H9 (cell line): Measurements from ENCODE around the gene ADAMTSL3. TPM values are rescaled to one million over a fixed set of nuclear protein-coding genes. Genes with fewer than 3 reads are reported as not detected.
"Not testable (repeated sequence)": the region's sequence is repeated elsewhere in the genome, so short reads cannot be mapped to it uniquely, and the experiment has no call there.

Experiments
- DNase-seq: peaks from one replicate; pipeline ENCODE4 v3.0.0-alpha.2; 2017
- H2AFZ ChIP-seq: one replicate; pipeline ENCODE4 v1.6.1; 2013; ENCODE audit warnings: mild to moderate bottlenecking, low read length, control low read depth, moderate library complexity
- H2AK5ac ChIP-seq: 2 replicates; pipeline ENCODE4 v1.6.1; 2013; ENCODE audit warnings: low read length, control low read depth, mixed read lengths; ENCODE audit not compliant: insufficient read length
- H2BK120ac ChIP-seq: one replicate; pipeline ENCODE4 v1.6.1; 2013; ENCODE audit warnings: low read depth, mild to moderate bottlenecking, low read length, control low read depth, inconsistent platforms; ENCODE audit not compliant: poor library complexity, severe bottlenecking
- H2BK12ac ChIP-seq: 2 replicates; pipeline ENCODE4 v1.6.1; 2013; ENCODE audit warnings: low read length, control low read depth, mixed read lengths, low read depth; ENCODE audit not compliant: insufficient read length
- H2BK15ac ChIP-seq: 2 replicates; pipeline ENCODE4 v1.6.1; 2013; ENCODE audit warnings: low read depth, low read length, control low read depth
- H2BK20ac ChIP-seq: one replicate; pipeline ENCODE4 v1.6.1; 2013; ENCODE audit warnings: low read depth, mild to moderate bottlenecking, low read length, control low read depth, inconsistent platforms; ENCODE audit not compliant: poor library complexity, severe bottlenecking
- H2BK5ac ChIP-seq: 2 replicates; pipeline ENCODE4 v1.6.1; 2013; ENCODE audit warnings: low read length, control low read depth, mixed read lengths; ENCODE audit not compliant: insufficient read length
- H3K14ac ChIP-seq: 2 replicates; pipeline ENCODE4 v1.6.1; 2013; ENCODE audit warnings: low read length, control low read depth; ENCODE audit not compliant: insufficient read depth
- H3K18ac ChIP-seq: 2 replicates; pipeline ENCODE4 v1.6.1; 2013; ENCODE audit warnings: low read depth, mild to moderate bottlenecking, mixed read lengths, low read length, control low read depth; ENCODE audit not compliant: insufficient read length
- H3K23ac ChIP-seq: 2 replicates; pipeline ENCODE4 v1.6.1; 2013; ENCODE audit warnings: low read length, control low read depth, mixed read lengths, low read depth; ENCODE audit not compliant: insufficient read length
- H3K23me2 ChIP-seq: 2 replicates; pipeline ENCODE4 v1.6.1; 2013; ENCODE audit warnings: low read depth, mild to moderate bottlenecking, mixed read lengths, low read length, control low read depth; ENCODE audit not compliant: insufficient read length, poor library complexity, severe bottlenecking
- H3K27ac ChIP-seq: 2 replicates; pipeline ENCODE4 v1.5.1; 2013; ENCODE audit warnings: low read length, control low read depth, mixed read lengths, low read depth; ENCODE audit not compliant: insufficient read length
- H3K27me3 ChIP-seq: 2 replicates; pipeline ENCODE4 v1.6.1; 2013; ENCODE audit warnings: low read length, control low read depth, inconsistent platforms; ENCODE audit not compliant: insufficient read depth
- H3K4ac ChIP-seq: 2 replicates; pipeline ENCODE4 v1.6.1; 2013; ENCODE audit warnings: low read depth, mild to moderate bottlenecking, control low read depth, inconsistent platforms, low read length, moderate library complexity
- H3K4me1 ChIP-seq: 2 replicates; pipeline ENCODE4 v1.6.1; 2013; ENCODE audit warnings: low read length, control low read depth, inconsistent platforms; ENCODE audit not compliant: insufficient read depth
- H3K4me2 ChIP-seq: 2 replicates; pipeline ENCODE4 v1.6.1; 2013; ENCODE audit warnings: low read length, control low read depth, mixed read lengths; ENCODE audit not compliant: insufficient read length, insufficient read depth
- H3K56ac ChIP-seq: 2 replicates; pipeline ENCODE4 v1.6.1; 2013; ENCODE audit warnings: low read depth, mild to moderate bottlenecking, mixed read lengths, low read length, control low read depth; ENCODE audit not compliant: insufficient read length
- H3K79me1 ChIP-seq: 2 replicates; pipeline ENCODE4 v1.6.1; 2013; ENCODE audit warnings: low read depth, mild to moderate bottlenecking, moderate library complexity, low read length, control low read depth, inconsistent platforms; ENCODE audit not compliant: insufficient read depth, poor library complexity, severe bottlenecking
- H3K79me2 ChIP-seq: 2 replicates; pipeline ENCODE4 v1.6.1; 2013; ENCODE audit warnings: low read length, control low read depth, inconsistent platforms; ENCODE audit not compliant: insufficient read depth
- H3K9ac ChIP-seq: 2 replicates; pipeline ENCODE4 v1.6.1; 2013; ENCODE audit warnings: low read length, control low read depth, mixed read lengths; ENCODE audit not compliant: insufficient read length; ENCODE audit errors: extremely low read depth
- H3K9me3 ChIP-seq: one replicate; pipeline ENCODE4 v1.6.1; 2013; ENCODE audit warnings: low read depth, low read length, inconsistent platforms; ENCODE audit not compliant: control insufficient read depth
- H3T11ph ChIP-seq: one replicate; pipeline ENCODE4 v1.6.1; 2013; ENCODE audit warnings: mild to moderate bottlenecking, low read length, control low read depth, inconsistent platforms
- H4K20me1 ChIP-seq: one replicate; pipeline ENCODE4 v1.6.1; 2013; ENCODE audit not compliant: control insufficient read depth, insufficient read length, insufficient read depth
- H4K5ac ChIP-seq: 2 replicates; pipeline ENCODE4 v1.6.1; 2013; ENCODE audit warnings: low read depth, mild to moderate bottlenecking, mixed read lengths, low read length, control low read depth; ENCODE audit not compliant: insufficient read length
- H4K8ac ChIP-seq: replicated peaks from 2 replicates; pipeline ENCODE4 v1.6.1; 2013; ENCODE audit warnings: low read length, control low read depth, mixed read lengths, low read depth; ENCODE audit not compliant: insufficient read length
- H4K91ac ChIP-seq: 2 replicates; pipeline ENCODE4 v1.6.1; 2013; ENCODE audit warnings: low read depth, mild to moderate bottlenecking, moderate library complexity, mixed read lengths, low read length, control low read depth; ENCODE audit not compliant: insufficient read length
- H3K27ac Mint-ChIP-seq, 3 experiments: 2 replicates in 2 of 3; 3 replicates in 1 of 3; pipeline ENCODE4 v1.8.0; 2020 to 2021; ENCODE audit warnings: mixed read lengths in 3 of 3, mild to moderate bottlenecking in 1 of 3, moderate library complexity in 1 of 3
- H3K27me3 Mint-ChIP-seq: 2 replicates; pipeline ENCODE4 v1.8.0; 2021; ENCODE audit warnings: low read depth, mild to moderate bottlenecking, moderate library complexity, mixed read lengths
- H3K36me3 Mint-ChIP-seq, 3 experiments: 2 replicates in 2 of 3; 3 replicates in 1 of 3; pipeline ENCODE4 v1.8.0; 2020 to 2021; ENCODE audit warnings: low read depth in 3 of 3, mixed read lengths in 3 of 3; ENCODE audit not compliant: insufficient read depth in 1 of 3
- H3K4me1 Mint-ChIP-seq, 2 experiments: 2 replicates each; pipeline ENCODE4 v1.8.0; 2020; ENCODE audit warnings: mixed read lengths in 2 of 2
- H3K4me3 Mint-ChIP-seq, 2 experiments: 2 replicates in 1 of 2; 3 replicates in 1 of 2; pipeline ENCODE4 v1.8.0; 2020 to 2021; ENCODE audit warnings: mild to moderate bottlenecking in 2 of 2, mixed read lengths in 2 of 2, moderate library complexity in 1 of 2
- H3K9me3 Mint-ChIP-seq, 2 experiments: 2 replicates in 1 of 2; 3 replicates in 1 of 2; pipeline ENCODE4 v1.8.0; 2020; ENCODE audit warnings: mild to moderate bottlenecking in 2 of 2, mixed read lengths in 2 of 2, moderate library complexity in 1 of 2
- WGBS: extraction: QIAGEN DNeasy Blood & Tissue Kit; methylation state at CpG from one replicate; pipeline ENCODE4 v1.1.7; 2013; ENCODE audit warnings: missing lambda C conversion rate, low lambda C conversion rate, mixed read lengths; ENCODE audit not compliant: insufficient read length; ENCODE audit errors: extremely low coverage; 5-methylcytosine and 5-hydroxymethylcytosine counted together
- total RNA-seq: library from RNA; stranded (reverse); gene quantifications from 2 replicates; pipeline ENCODE4 v1.2.1, GENCODE V29; 2021
- TF ChIP-seq, protein P1 (sequence below): fragments of 200-600 bp; sonication (generic); conservative IDR thresholded peaks from 3 replicates; pipeline ENCODE4 v1.8.0; 2021; ENCODE audit warnings: antibody characterized with exemption, mild to moderate bottlenecking

ADAMTSL3 gene
- total RNA-seq, 1 experiment from 2014 or later, result 0.39 TPM

- no peak overlapping the region for H3K4ac ChIP-seq
- no peak overlapping the region for H2AK5ac ChIP-seq
- DNase-seq, result no peak
- no peak overlapping the region for H2BK12ac ChIP-seq
- no peak overlapping the region for H3K14ac ChIP-seq
- no peaks in the 10 kb centered on the region for H3K27me3 ChIP-seq
- H4K20me1 ChIP-seq, result no peaks in the 10 kb centered on the region
- no peak overlapping the region for H3K4me2 ChIP-seq
- H3K9me3 ChIP-seq, result no peaks in the 10 kb centered on the region
- no peak overlapping the region for H3T11ph ChIP-seq
- no peaks in the 10 kb centered on the region for H3K79me1 ChIP-seq
- H2BK120ac ChIP-seq, result no peak overlapping the region
- no peak overlapping the region for H4K91ac ChIP-seq
- Mint-ChIP-seq H3K36me3 (0 out of 7 replicates have a peak, but pooled peaks cover 0 to 1% (median 0%) of the 10 kb centered on the region in 3 experiments), H3K27me3 (peaks cover 5% of the 10 kb centered on the region), H3K4me3 (no peak overlapping the region), H3K27ac (no peak overlapping the region), H3K9me3 (no peaks in the 10 kb centered on the region; a peak in 1 of 5 replicates), H3K4me1 (peaks cover 4% of the 10 kb centered on the region in 2 experiments)
- H3K9ac ChIP-seq, result no peak overlapping the region
- no peak overlapping the region for H2BK5ac ChIP-seq
- no peak overlapping the region for H3K56ac ChIP-seq
- H2BK15ac ChIP-seq, result no peak overlapping the region
- H2AFZ ChIP-seq, result no peak overlapping the region
- H2BK20ac ChIP-seq, result no peak overlapping the region
- no peak overlapping the region for H4K8ac ChIP-seq
- no peaks in the 10 kb centered on the region for H3K79me2 ChIP-seq
- H4K5ac ChIP-seq, result no peak overlapping the region
- H3K23ac ChIP-seq, result no peak overlapping the region
- H3K4me1 ChIP-seq, result no peaks in the 10 kb centered on the region
- no peak overlapping the region for H3K27ac ChIP-seq
- H3K23me2 ChIP-seq, result no peaks in the 10 kb centered on the region
- TF ChIP-seq, protein P1, sequence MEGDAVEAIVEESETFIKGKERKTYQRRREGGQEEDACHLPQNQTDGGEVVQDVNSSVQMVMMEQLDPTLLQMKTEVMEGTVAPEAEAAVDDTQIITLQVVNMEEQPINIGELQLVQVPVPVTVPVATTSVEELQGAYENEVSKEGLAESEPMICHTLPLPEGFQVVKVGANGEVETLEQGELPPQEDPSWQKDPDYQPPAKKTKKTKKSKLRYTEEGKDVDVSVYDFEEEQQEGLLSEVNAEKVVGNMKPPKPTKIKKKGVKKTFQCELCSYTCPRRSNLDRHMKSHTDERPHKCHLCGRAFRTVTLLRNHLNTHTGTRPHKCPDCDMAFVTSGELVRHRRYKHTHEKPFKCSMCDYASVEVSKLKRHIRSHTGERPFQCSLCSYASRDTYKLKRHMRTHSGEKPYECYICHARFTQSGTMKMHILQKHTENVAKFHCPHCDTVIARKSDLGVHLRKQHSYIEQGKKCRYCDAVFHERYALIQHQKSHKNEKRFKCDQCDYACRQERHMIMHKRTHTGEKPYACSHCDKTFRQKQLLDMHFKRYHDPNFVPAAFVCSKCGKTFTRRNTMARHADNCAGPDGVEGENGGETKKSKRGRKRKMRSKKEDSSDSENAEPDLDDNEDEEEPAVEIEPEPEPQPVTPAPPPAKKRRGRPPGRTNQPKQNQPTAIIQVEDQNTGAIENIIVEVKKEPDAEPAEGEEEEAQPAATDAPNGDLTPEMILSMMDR, result no peak
- no peak overlapping the region for H3K18ac ChIP-seq
These were observed 383.4 kb downstream of the ADAMTSL3 start for GRCh38 chr15:84037301-84037700.

DNA sequence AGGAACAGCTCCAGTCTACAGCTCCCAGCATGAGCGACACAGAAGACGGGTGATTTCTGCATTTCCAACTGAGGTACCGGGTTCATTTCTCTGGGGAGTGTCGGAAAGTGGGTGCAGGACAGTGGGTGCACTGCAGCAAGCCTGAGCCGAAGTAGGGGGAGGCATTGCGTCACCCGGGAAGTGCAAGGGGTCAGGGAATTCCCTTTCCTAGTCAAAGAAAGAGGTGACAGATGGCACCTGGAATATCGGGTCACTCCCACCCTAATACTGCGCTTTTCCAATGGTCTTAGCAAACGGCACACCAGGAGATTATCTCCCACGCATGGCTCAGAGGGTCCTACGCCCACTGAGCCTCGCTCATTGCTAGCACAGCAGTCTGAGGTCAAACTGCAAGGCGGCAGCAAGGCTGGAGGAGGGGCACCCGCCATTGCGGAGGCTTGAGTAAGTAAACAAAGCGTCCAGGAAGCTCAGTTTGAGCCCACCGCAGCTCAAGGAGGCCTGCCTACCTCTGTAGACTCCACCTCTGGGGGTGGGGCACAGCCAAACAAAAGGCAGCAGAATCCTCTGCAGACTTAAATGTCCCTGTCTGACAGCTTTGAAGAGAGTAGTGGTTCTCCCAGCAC lies 388.6 kb downstream of the ADAMTSL3 start:
- WGBS, result no CpG with 5 or more reads among the region's 18 CpGs
- not testable (repeated sequence) for H3K36me3 Mint-ChIP-seq, H2BK15ac ChIP-seq, H3K4ac ChIP-seq, H3K79me2 ChIP-seq, H2AFZ ChIP-seq, H3K23ac ChIP-seq, H3K27ac ChIP-seq, H3K27me3 ChIP-seq, H2BK5ac ChIP-seq, H3K79me1 ChIP-seq, H3T11ph ChIP-seq, H3K56ac ChIP-seq, H4K5ac ChIP-seq, H3K4me1 ChIP-seq, H3K23me2 ChIP-seq, H4K20me1 ChIP-seq, H2BK120ac ChIP-seq, H4K91ac ChIP-seq, H2BK20ac ChIP-seq, H3K9ac ChIP-seq, H2AK5ac ChIP-seq, H2BK12ac ChIP-seq, H3K9me3 ChIP-seq
- Histone ChIP-seq H3K14ac (0 out of 2 replicates have a peak overlapping the region, but pooled peaks have one; percentile 20), H4K8ac (peak overlapping the region; percentile 50), H3K18ac (peak overlapping the region; percentile 42), H3K4me2 (peak overlapping the region; percentile 48)
- Mint-ChIP-seq H3K27ac (peak overlapping the region in 2 of 3 experiments; percentile 0 to 93; a peak in 3 of 7 replicates), H3K4me1 (peaks cover 13 to 15% of the 10 kb centered on the region in 2 experiments), H3K4me3 (peak overlapping the region in 1 of 2 experiments; percentile 76; a peak in 4 of 5 replicates), H3K27me3 (peaks cover 17% of the 10 kb centered on the region), H3K9me3 (peaks cover 17 to 22% of the 10 kb centered on the region in 2 experiments)
- DNase-seq, result peak; percentile 82
